HuH-7 (cell line): ENCODE results near the gene CEPT1.
"Not testable (repeated sequence)": the region's sequence is repeated elsewhere in the genome, so short reads cannot be mapped to it uniquely, and the experiment has no call there.

ENCODE experiments used
- DNase-seq: peaks from one replicate; pipeline ENCODE4 v3.0.0; 2011; ENCODE audit warnings: low spot score

Gene CEPT1

GRCh38 chr1:111212634-111213335 lies 72.8 kb downstream of the CEPT1 start:
- DNase-seq: no peak

GRCh38 chr1:111213412-111213811 lies 73.4 kb downstream of the CEPT1 start:
- no peak for DNase-seq

GRCh38 chr1:111214074-111214801 lies 74.2 kb downstream of the CEPT1 start:
- no peak for DNase-seq

GRCh38 chr1:111214884-111215283 lies 74.9 kb downstream of the CEPT1 start:
- DNase-seq: no peak

- not testable (repeated sequence) for DNase-seq
These were observed 75.3 kb downstream of the CEPT1 start for GRCh38 chr1:111215285-111215684.

GRCh38 chr1:111216751-111217150 lies 76.7 kb downstream of the CEPT1 start:
- no peak for DNase-seq

- DNase-seq: no peak
These were observed 77.3 kb downstream of the CEPT1 start for GRCh38 chr1:111217183-111217910.

GRCh38 chr1:111218701-111219556 lies 78.9 kb downstream of the CEPT1 start:
- no peak for DNase-seq

- DNase-seq: no peak
These were observed 79.7 kb downstream of the CEPT1 start for GRCh38 chr1:111219557-111220286.

GRCh38 chr1:111220302-111220890 lies 80.4 kb downstream of the CEPT1 start:
- DNase-seq: no peak

GRCh38 chr1:111221276-111221632 lies 81.2 kb downstream of the CEPT1 start:
- DNase-seq: no peak

- no peak for DNase-seq
These were observed 81.7 kb downstream of the CEPT1 start for GRCh38 chr1:111221633-111222291.

GRCh38 chr1:111222308-111223125 lies 82.5 kb downstream of the CEPT1 start:
- peak; percentile 86 for DNase-seq

GRCh38 chr1:111223126-111223685 lies 83.2 kb downstream of the CEPT1 start:
- no peak for DNase-seq

GRCh38 chr1:111225091-111225490 lies 85.1 kb downstream of the CEPT1 start:
- no peak for DNase-seq

GRCh38 chr1:111225717-111226400 lies 85.8 kb downstream of the CEPT1 start:
- DNase-seq: no peak

GRCh38 chr1:111227434-111227833 lies 87.4 kb downstream of the CEPT1 start, which contains the start of gene CHI3L2:
TSS of gene CHI3L2 (plus strand) at chr1:111227713. CDS start at chr1:111227730, 17 bp downstream.
- no peak for DNase-seq
